SK-N-SH (cell line): ENCODE results near the gene PPAT.

ENCODE experiments used
- TCF12 ChIP-seq: IDR thresholded peaks from 2 replicates; pipeline ENCODE4 v1.4.0; 2012
- USF1 ChIP-seq: IDR thresholded peaks from 2 replicates; pipeline ENCODE4 v1.4.0; 2012; ENCODE audit warnings: low read depth, borderline replicate concordance
- TF ChIP-seq, protein P1 (sequence below): fragments of 200-600 bp; sonication (generic); IDR thresholded peaks from 2 replicates; pipeline ENCODE4 v1.6.1; 2017; ENCODE audit warnings: antibody characterized with exemption, mild to moderate bottlenecking, moderate library complexity

DNA sequence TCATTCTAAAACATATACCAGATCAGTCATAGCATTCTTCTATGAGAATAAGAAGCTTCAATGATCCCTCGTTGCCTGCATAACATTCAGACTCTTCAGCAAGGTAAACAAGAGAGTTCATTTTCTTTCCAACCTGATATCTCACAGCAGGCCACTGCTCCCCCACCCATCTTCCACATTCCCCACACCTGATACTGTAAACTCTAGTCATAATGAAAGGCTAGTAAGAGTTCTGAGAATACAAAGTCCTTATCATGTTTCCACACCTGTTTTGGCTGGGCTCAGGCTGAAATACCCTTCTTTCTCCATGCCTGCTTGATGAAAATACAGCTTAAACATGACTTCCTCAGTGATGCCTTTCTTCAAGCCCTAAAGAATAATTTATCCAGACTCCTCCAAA lies 45.9 kb downstream of the PPAT start:
- TF ChIP-seq USF1 (no peak), TCF12 (no peak)
- TF ChIP-seq, protein P1, sequence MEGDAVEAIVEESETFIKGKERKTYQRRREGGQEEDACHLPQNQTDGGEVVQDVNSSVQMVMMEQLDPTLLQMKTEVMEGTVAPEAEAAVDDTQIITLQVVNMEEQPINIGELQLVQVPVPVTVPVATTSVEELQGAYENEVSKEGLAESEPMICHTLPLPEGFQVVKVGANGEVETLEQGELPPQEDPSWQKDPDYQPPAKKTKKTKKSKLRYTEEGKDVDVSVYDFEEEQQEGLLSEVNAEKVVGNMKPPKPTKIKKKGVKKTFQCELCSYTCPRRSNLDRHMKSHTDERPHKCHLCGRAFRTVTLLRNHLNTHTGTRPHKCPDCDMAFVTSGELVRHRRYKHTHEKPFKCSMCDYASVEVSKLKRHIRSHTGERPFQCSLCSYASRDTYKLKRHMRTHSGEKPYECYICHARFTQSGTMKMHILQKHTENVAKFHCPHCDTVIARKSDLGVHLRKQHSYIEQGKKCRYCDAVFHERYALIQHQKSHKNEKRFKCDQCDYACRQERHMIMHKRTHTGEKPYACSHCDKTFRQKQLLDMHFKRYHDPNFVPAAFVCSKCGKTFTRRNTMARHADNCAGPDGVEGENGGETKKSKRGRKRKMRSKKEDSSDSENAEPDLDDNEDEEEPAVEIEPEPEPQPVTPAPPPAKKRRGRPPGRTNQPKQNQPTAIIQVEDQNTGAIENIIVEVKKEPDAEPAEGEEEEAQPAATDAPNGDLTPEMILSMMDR = no peak
